OCI-LY1 (cell line): ENCODE results near the gene ST3GAL4.
A peak's percentile ranks its signal among the peaks of the same experiment; 100 is the strongest.

ENCODE experiments used
- H2AFZ ChIP-seq: fragments of 200-600 bp; sonication (generic), shearing (Covaris generic); 2 replicates; pipeline ENCODE4 v1.6.0; 2014; ENCODE audit warnings: antibody characterized with exemption, mild to moderate bottlenecking, low read length
- H3F3A ChIP-seq: fragments of 200-600 bp; sonication (generic), shearing (Covaris generic); 2 replicates; pipeline ENCODE4 v1.6.0; 2014; ENCODE audit warnings: mild to moderate bottlenecking, antibody characterized with exemption, low read length, moderate library complexity; ENCODE audit not compliant: insufficient read depth
- H3K27ac ChIP-seq: fragments of 200-600 bp; sonication (generic); 2 replicates; pipeline ENCODE4 v1.5.1; 2014; ENCODE audit warnings: low read length, mixed run types, mild to moderate bottlenecking, low read depth; ENCODE audit not compliant: poor library complexity, severe bottlenecking
- H3K27me3 ChIP-seq: fragments of 200-600 bp; sonication (generic); 2 replicates; pipeline ENCODE4 v1.6.0; 2014; ENCODE audit warnings: antibody characterized with exemption, mild to moderate bottlenecking, low read length, moderate library complexity; ENCODE audit not compliant: insufficient read depth
- H3K36me3 ChIP-seq: fragments of 200-600 bp; sonication (generic); 2 replicates; pipeline ENCODE4 v1.6.1; 2014; ENCODE audit warnings: mild to moderate bottlenecking, antibody characterized with exemption, low read length, moderate library complexity, mixed read lengths; ENCODE audit not compliant: insufficient read depth
- H3K4me1 ChIP-seq: fragments of 200-600 bp; sonication (generic); 2 replicates; pipeline ENCODE4 v1.5.1; 2014; ENCODE audit warnings: mild to moderate bottlenecking, low read length, moderate library complexity; ENCODE audit not compliant: insufficient read depth, severe bottlenecking
- H3K4me2 ChIP-seq: fragments of 200-600 bp; sonication (generic), shearing (Covaris generic); 2 replicates; pipeline ENCODE4 v1.6.1; 2014; ENCODE audit warnings: low read length
- H3K4me3 ChIP-seq: fragments of 200-600 bp; sonication (generic); 2 replicates; pipeline ENCODE4 v1.5.1; 2014; ENCODE audit warnings: low read length, low read depth, mild to moderate bottlenecking, mixed read lengths; ENCODE audit not compliant: poor library complexity, severe bottlenecking
- H3K79me2 ChIP-seq: fragments of 200-600 bp; shearing (Covaris generic); 2 replicates; pipeline ENCODE4 v1.6.1; 2016; ENCODE audit warnings: mixed run types, low read length, mixed read lengths; ENCODE audit not compliant: insufficient read depth
- H3K9ac ChIP-seq: fragments of 200-600 bp; sonication (generic), shearing (Covaris generic); 2 replicates; pipeline ENCODE4 v1.6.1; 2014; ENCODE audit warnings: mild to moderate bottlenecking, low read length, mixed read lengths
- H3K9me2 ChIP-seq: fragments of 200-600 bp; sonication (generic), shearing (Covaris generic); 2 replicates; pipeline ENCODE4 v1.6.1; 2014; ENCODE audit warnings: low read depth, mild to moderate bottlenecking, low read length, mixed read lengths
- H3K9me3 ChIP-seq: fragments of 200-600 bp; shearing (Covaris generic); 2 replicates; pipeline ENCODE4 v1.6.1; 2014; ENCODE audit warnings: low read length, mixed read lengths
- H4K20me1 ChIP-seq: fragments of 200-600 bp; sonication (generic), shearing (Covaris generic); 2 replicates; pipeline ENCODE4 v1.6.0; 2016; ENCODE audit warnings: mild to moderate bottlenecking, low read length; ENCODE audit not compliant: insufficient read depth
- CTCF ChIP-seq: fragments of 200-600 bp; sonication (generic), shearing (Covaris generic); IDR thresholded peaks from 2 replicates; pipeline ENCODE4 v1.5.1; 2017; ENCODE audit warnings: mild to moderate bottlenecking, antibody characterized with exemption, low read length, moderate library complexity, mixed read lengths
- EZH2 ChIP-seq: fragments of 200-600 bp; sonication (generic), shearing (Covaris generic); IDR thresholded peaks from 2 replicates; pipeline ENCODE4 v1.8.0; 2017; ENCODE audit warnings: borderline replicate concordance, mixed run types, mild to moderate bottlenecking, antibody characterized with exemption, low read length, moderate library complexity, mixed read lengths

ST3GAL4 gene

GRCh38 chr11:126355324-126355925, at the start of gene ST3GAL4:
Gene ST3GAL4, plus strand, starts transcription at chr11:126355686. Its CDS starts 50,470 bp downstream, at chr11:126406156.
- peak within 1 kb of the TSS; percentile 23 for H3K27ac ChIP-seq
- H3K9me2 ChIP-seq, result no peaks in the 10 kb centered on the region
- no peaks in the 10 kb centered on the region for H4K20me1 ChIP-seq
- peak within 1 kb of the TSS; percentile 96 for H3K9ac ChIP-seq
- no peaks in the 10 kb centered on the region for H3K27me3 ChIP-seq
- peak within 1 kb of the TSS; percentile 98 for H3K4me2 ChIP-seq
- no peaks in the 10 kb centered on the region for H3K79me2 ChIP-seq
- H3F3A ChIP-seq, result no peaks in the 10 kb centered on the region
- no peak within 1 kb of the TSS for H2AFZ ChIP-seq
- no peak for TF ChIP-seq CTCF
- TF ChIP-seq EZH2, result no peak
- H3K4me1 ChIP-seq, result peaks cover 26% of the 10 kb centered on the region
- no peaks in the 10 kb centered on the region for H3K36me3 ChIP-seq
- H3K9me3 ChIP-seq, result no peaks in the 10 kb centered on the region
- H3K4me3 ChIP-seq, result peak within 1 kb of the TSS; percentile 96

GRCh38 chr11:126305699-126306098, 49.8 kb upstream of the ST3GAL4 start:
- Histone ChIP-seq H3K9me2 (no peaks in the 10 kb centered on the region), H3K27me3 (no peaks in the 10 kb centered on the region), H3K9ac (no peak overlapping the region), H3K4me3 (no peak overlapping the region), H3K27ac (peak overlapping the region; percentile 32), H3K4me2 (0 out of 2 replicates have a peak overlapping the region, but pooled peaks have one; percentile 3), H3K79me2 (0 out of 2 replicates have a peak, but pooled peaks cover 6% of the 10 kb centered on the region), H2AFZ (no peak overlapping the region), H4K20me1 (no peaks in the 10 kb centered on the region), H3K9me3 (no peaks in the 10 kb centered on the region), H3K36me3 (peaks cover 26% of the 10 kb centered on the region; the same call in 1 of the 2 replicates), H3K4me1 (peaks cover 27% of the 10 kb centered on the region), H3F3A (no peaks in the 10 kb centered on the region)
- no peak for TF ChIP-seq EZH2
- no peak for TF ChIP-seq CTCF

GRCh38 chr11:126307706-126308105, 47.8 kb upstream of the ST3GAL4 start:
- Histone ChIP-seq H4K20me1 (no peaks in the 10 kb centered on the region), H3K79me2 (0 out of 2 replicates have a peak, but pooled peaks cover 6% of the 10 kb centered on the region), H2AFZ (no peak overlapping the region), H3K9ac (no peak overlapping the region), H3K4me3 (no peak overlapping the region), H3F3A (no peaks in the 10 kb centered on the region), H3K4me1 (peaks cover 27% of the 10 kb centered on the region), H3K9me3 (no peaks in the 10 kb centered on the region), H3K27me3 (no peaks in the 10 kb centered on the region), H3K9me2 (no peaks in the 10 kb centered on the region), H3K4me2 (no peak overlapping the region), H3K27ac (no peak overlapping the region), H3K36me3 (peaks cover 43% of the 10 kb centered on the region)
- TF ChIP-seq CTCF, result peak; percentile 38; the same call in 1 of the 2 replicates
- TF ChIP-seq EZH2, result no peak
